Measurements from ENCODE around the gene LRRC4. TPM values are rescaled to one million over a fixed set of nuclear protein-coding genes. Genes with fewer than 3 reads are reported as not detected.

LRRC4 gene
- total RNA-seq, 1 donor from 2014 or later: 0.43 TPM

- Histone ChIP-seq H3K4me1 (no peaks in the 10 kb centered on the region), H3K4me3 (no peak overlapping the region), H3K27ac (no peak overlapping the region), H3K9me3 (no peaks in the 10 kb centered on the region), H3K36me3 (no peaks in the 10 kb centered on the region), H3K27me3 (no peaks in the 10 kb centered on the region)
- no peak for DNase-seq (ENCODE audit: low spot score in 2 of 2)
- TF ChIP-seq CTCF (IDR thresholded peaks at IDR 0.05): no peak
- intact Hi-C loops (cut with DNase I): no loop called here
Observed at GRCh38 chr7:128004623-128005022, 26.6 kb downstream of the LRRC4 start.

GRCh38 chr7:128003787-128004186 lies 27.4 kb downstream of the LRRC4 start:
- no peaks in the 10 kb centered on the region for H3K9me3 ChIP-seq
- H3K4me1 ChIP-seq: no peaks in the 10 kb centered on the region
- H3K27ac ChIP-seq: no peak overlapping the region
- no peaks in the 10 kb centered on the region for H3K36me3 ChIP-seq
- TF ChIP-seq CTCF (IDR thresholded peaks at IDR 0.05): no peak
- H3K27me3 ChIP-seq: no peaks in the 10 kb centered on the region
- no peak overlapping the region for H3K4me3 ChIP-seq
- DNase-seq (ENCODE audit: low spot score in 2 of 2): no peak
- intact Hi-C loops (cut with DNase I): no loop called here

GRCh38 chr7:128003167-128003566 lies 28.1 kb downstream of the LRRC4 start:
- intact Hi-C loops (cut with DNase I): no loop called here
- no peak overlapping the region for H3K27ac ChIP-seq
- no peaks in the 10 kb centered on the region for H3K27me3 ChIP-seq
- no peaks in the 10 kb centered on the region for H3K4me1 ChIP-seq
- no peak for DNase-seq (ENCODE audit: low spot score in 2 of 2)
- H3K36me3 ChIP-seq: no peaks in the 10 kb centered on the region
- TF ChIP-seq CTCF (IDR thresholded peaks at IDR 0.05): no peak
- H3K9me3 ChIP-seq: no peaks in the 10 kb centered on the region
- H3K4me3 ChIP-seq: no peak overlapping the region

GRCh38 chr7:128000854-128001265 lies 30.4 kb downstream of the LRRC4 start:
- H3K4me1 ChIP-seq: no peaks in the 10 kb centered on the region
- TF ChIP-seq CTCF (IDR thresholded peaks at IDR 0.05): no peak
- no peaks in the 10 kb centered on the region for H3K36me3 ChIP-seq
- H3K27ac ChIP-seq: no peak overlapping the region
- no peak overlapping the region for H3K4me3 ChIP-seq
- intact Hi-C loops (cut with DNase I): no loop called here
- DNase-seq (ENCODE audit: low spot score in 2 of 2): no peak
- H3K27me3 ChIP-seq: no peaks in the 10 kb centered on the region
- no peaks in the 10 kb centered on the region for H3K9me3 ChIP-seq

- peaks cover 0 to under 1% of the 10 kb centered on the region in 2 donors for H3K4me1 ChIP-seq
- TF ChIP-seq CTCF (IDR thresholded peaks at IDR 0.05): no peak
- intact Hi-C loops (cut with DNase I): no loop called here
- no peaks in the 10 kb centered on the region for H3K27me3 ChIP-seq
- DNase-seq (ENCODE audit: low spot score in 2 of 2): no peak
- H3K9me3 ChIP-seq: no peaks in the 10 kb centered on the region
- H3K4me3 ChIP-seq: no peak overlapping the region
- no peak overlapping the region for H3K27ac ChIP-seq
- H3K36me3 ChIP-seq: no peaks in the 10 kb centered on the region
Observed at GRCh38 chr7:128000048-128000447, 31.2 kb downstream of the LRRC4 start.

GRCh38 chr7:127998671-127999070 lies 32.6 kb downstream of the LRRC4 start:
- intact Hi-C loops (cut with DNase I): no loop called here
- no peaks in the 10 kb centered on the region for H3K27me3 ChIP-seq
- H3K9me3 ChIP-seq: no peaks in the 10 kb centered on the region
- H3K4me3 ChIP-seq: no peak overlapping the region
- peaks cover 3 to 6% of the 10 kb centered on the region in 2 donors for H3K4me1 ChIP-seq
- H3K27ac ChIP-seq: no peak overlapping the region
- no peak for TF ChIP-seq CTCF (IDR thresholded peaks at IDR 0.05)
- no peak for DNase-seq (ENCODE audit: low spot score in 2 of 2)
- H3K36me3 ChIP-seq: peaks cover 0 to 1% of the 10 kb centered on the region in 2 donors
